ENCODE data around the gene UCP1.

- TF ChIP-seq CTCF (IDR thresholded peaks at IDR 0.05): no peak
- TF ChIP-seq POLR2A (IDR thresholded peaks at IDR 0.05): no peak
These were observed 53.3 kb downstream of the UCP1 start for GRCh38 chr4:140515423-140515822.

All from thyroid gland (tissue), 4 donors.